KOPT-K1 (cell line): ENCODE results near the gene ALG3.

ENCODE experiments used
- H3K27ac ChIP-seq: fragments of 200-600 bp; sonication (generic); 2 replicates; pipeline ENCODE4 v1.5.1; 2016; ENCODE audit warnings: antibody characterized with exemption, mild to moderate bottlenecking, low read depth, low read length; ENCODE audit not compliant: poor library complexity, severe bottlenecking
- H3K36me3 ChIP-seq: fragments of 200-600 bp; sonication (generic); 2 replicates; pipeline ENCODE4 v1.5.1; 2017; ENCODE audit warnings: antibody characterized with exemption, mild to moderate bottlenecking, low read length, moderate library complexity; ENCODE audit not compliant: insufficient read depth
- H3K9me3 ChIP-seq: fragments of 200-600 bp; sonication (generic); 2 replicates; pipeline ENCODE4 v1.5.1; 2017; ENCODE audit warnings: antibody characterized with exemption, low read length, mild to moderate bottlenecking; ENCODE audit not compliant: insufficient read depth, poor library complexity, severe bottlenecking

Gene ALG3

GRCh38 chr3:184233127-184233843 is 15.5 kb downstream of the ALG3 start:
- H3K27ac ChIP-seq, result no peak overlapping the region
- no peaks in the 10 kb centered on the region for H3K36me3 ChIP-seq
- no peaks in the 10 kb centered on the region for H3K9me3 ChIP-seq

- Histone ChIP-seq H3K27ac (no peak overlapping the region), H3K9me3 (no peaks in the 10 kb centered on the region), H3K36me3 (no peaks in the 10 kb centered on the region)
Measured at GRCh38 chr3:184231671-184232070, 17.1 kb downstream of the ALG3 start.

GRCh38 chr3:184230603-184231528 is 17.9 kb downstream of the ALG3 start:
- H3K27ac ChIP-seq, result no peak overlapping the region
- H3K36me3 ChIP-seq, result no peaks in the 10 kb centered on the region
- H3K9me3 ChIP-seq, result no peaks in the 10 kb centered on the region

- no peaks in the 10 kb centered on the region for H3K36me3 ChIP-seq
- H3K27ac ChIP-seq, result no peak overlapping the region
- H3K9me3 ChIP-seq, result no peaks in the 10 kb centered on the region
Measured at GRCh38 chr3:184230081-184230602, 18.6 kb downstream of the ALG3 start.

GRCh38 chr3:184229394-184230080 is 19.2 kb downstream of the ALG3 start, which contains the start of gene VWA5B2:
Gene VWA5B2, plus strand, starts transcription at chr3:184229585. Its CDS starts 944 bp downstream, at chr3:184230529.
- no peaks in the 10 kb centered on the region for H3K9me3 ChIP-seq
- no peak within 1 kb of the TSS for H3K27ac ChIP-seq
- H3K36me3 ChIP-seq, result no peaks in the 10 kb centered on the region

GRCh38 chr3:184228376-184229137 is 20.2 kb downstream of the ALG3 start:
- no peak overlapping the region for H3K27ac ChIP-seq
- no peaks in the 10 kb centered on the region for H3K36me3 ChIP-seq
- no peaks in the 10 kb centered on the region for H3K9me3 ChIP-seq

- H3K36me3 ChIP-seq, result no peaks in the 10 kb centered on the region
- no peak overlapping the region for H3K27ac ChIP-seq
- no peaks in the 10 kb centered on the region for H3K9me3 ChIP-seq
Measured at GRCh38 chr3:184227481-184227935, 21.3 kb downstream of the ALG3 start.

- Histone ChIP-seq H3K36me3 (no peaks in the 10 kb centered on the region), H3K27ac (no peak overlapping the region), H3K9me3 (no peaks in the 10 kb centered on the region)
Measured at GRCh38 chr3:184223946-184224345, 24.8 kb downstream of the ALG3 start.

- Histone ChIP-seq H3K36me3 (no peaks in the 10 kb centered on the region), H3K27ac (no peak overlapping the region), H3K9me3 (no peaks in the 10 kb centered on the region)
Measured at GRCh38 chr3:184222521-184222920, 26.2 kb downstream of the ALG3 start.

GRCh38 chr3:184218814-184219213 is 29.9 kb downstream of the ALG3 start:
- Histone ChIP-seq H3K36me3 (no peaks in the 10 kb centered on the region), H3K9me3 (no peaks in the 10 kb centered on the region), H3K27ac (no peak overlapping the region)

GRCh38 chr3:184211718-184212117 is 37.0 kb downstream of the ALG3 start:
- no peaks in the 10 kb centered on the region for H3K9me3 ChIP-seq
- H3K36me3 ChIP-seq, result no peaks in the 10 kb centered on the region
- H3K27ac ChIP-seq, result no peak overlapping the region

- no peak overlapping the region for H3K27ac ChIP-seq
- no peaks in the 10 kb centered on the region for H3K9me3 ChIP-seq
- no peaks in the 10 kb centered on the region for H3K36me3 ChIP-seq
Measured at GRCh38 chr3:184211297-184211696, 37.5 kb downstream of the ALG3 start.

- Histone ChIP-seq H3K27ac (no peak overlapping the region), H3K9me3 (no peaks in the 10 kb centered on the region), H3K36me3 (no peaks in the 10 kb centered on the region)
Measured at GRCh38 chr3:184209146-184209923, 39.4 kb downstream of the ALG3 start.

- H3K9me3 ChIP-seq, result no peaks in the 10 kb centered on the region
- no peak overlapping the region for H3K27ac ChIP-seq
Measured at GRCh38 chr3:184203526-184203925, 45.2 kb downstream of the ALG3 start.

More at GRCh38 chr3:184203526-184203925, 45.2 kb downstream of the ALG3 start:
- no peaks in the 10 kb centered on the region for H3K36me3 ChIP-seq
